Fibroblast of lung (primary cell): ENCODE results near the gene PARP9.

ENCODE experiments used
- EZH2 ChIP-seq: IDR thresholded peaks from 2 replicates; pipeline ENCODE4 v1.5.1; 2012; ENCODE audit warnings: low read length, control low read depth, mild to moderate bottlenecking; ENCODE audit errors: missing control alignments
- TF ChIP-seq, protein P1 (sequence below), 2 donors: IDR thresholded peaks in 1 of 2; conservative IDR thresholded peaks in 1 of 2; 1 replicate in 1 of 2; 2 replicates in 1 of 2; pipeline ENCODE4 v1.5.1; 2011 to 2012; ENCODE audit warnings: low read length in 2 of 2, control low read depth in 1 of 2, inconsistent platforms in 1 of 2, low read depth in 1 of 2, mild to moderate bottlenecking in 1 of 2

GRCh38 chr3:122602011-122602710 lies 38.1 kb upstream of the PARP9 start:
- TF ChIP-seq, protein P1, sequence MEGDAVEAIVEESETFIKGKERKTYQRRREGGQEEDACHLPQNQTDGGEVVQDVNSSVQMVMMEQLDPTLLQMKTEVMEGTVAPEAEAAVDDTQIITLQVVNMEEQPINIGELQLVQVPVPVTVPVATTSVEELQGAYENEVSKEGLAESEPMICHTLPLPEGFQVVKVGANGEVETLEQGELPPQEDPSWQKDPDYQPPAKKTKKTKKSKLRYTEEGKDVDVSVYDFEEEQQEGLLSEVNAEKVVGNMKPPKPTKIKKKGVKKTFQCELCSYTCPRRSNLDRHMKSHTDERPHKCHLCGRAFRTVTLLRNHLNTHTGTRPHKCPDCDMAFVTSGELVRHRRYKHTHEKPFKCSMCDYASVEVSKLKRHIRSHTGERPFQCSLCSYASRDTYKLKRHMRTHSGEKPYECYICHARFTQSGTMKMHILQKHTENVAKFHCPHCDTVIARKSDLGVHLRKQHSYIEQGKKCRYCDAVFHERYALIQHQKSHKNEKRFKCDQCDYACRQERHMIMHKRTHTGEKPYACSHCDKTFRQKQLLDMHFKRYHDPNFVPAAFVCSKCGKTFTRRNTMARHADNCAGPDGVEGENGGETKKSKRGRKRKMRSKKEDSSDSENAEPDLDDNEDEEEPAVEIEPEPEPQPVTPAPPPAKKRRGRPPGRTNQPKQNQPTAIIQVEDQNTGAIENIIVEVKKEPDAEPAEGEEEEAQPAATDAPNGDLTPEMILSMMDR (conservative IDR thresholded peaks at IDR 0.05 in 1 of 2, IDR thresholded peaks at IDR 0.05 in 1 of 2; ENCODE audit: low read depth in 1 of 2, low read length in 2 of 2) = no peak
- TF ChIP-seq EZH2 = no peak
